ENCODE results near the gene RANBP9.

DNA sequence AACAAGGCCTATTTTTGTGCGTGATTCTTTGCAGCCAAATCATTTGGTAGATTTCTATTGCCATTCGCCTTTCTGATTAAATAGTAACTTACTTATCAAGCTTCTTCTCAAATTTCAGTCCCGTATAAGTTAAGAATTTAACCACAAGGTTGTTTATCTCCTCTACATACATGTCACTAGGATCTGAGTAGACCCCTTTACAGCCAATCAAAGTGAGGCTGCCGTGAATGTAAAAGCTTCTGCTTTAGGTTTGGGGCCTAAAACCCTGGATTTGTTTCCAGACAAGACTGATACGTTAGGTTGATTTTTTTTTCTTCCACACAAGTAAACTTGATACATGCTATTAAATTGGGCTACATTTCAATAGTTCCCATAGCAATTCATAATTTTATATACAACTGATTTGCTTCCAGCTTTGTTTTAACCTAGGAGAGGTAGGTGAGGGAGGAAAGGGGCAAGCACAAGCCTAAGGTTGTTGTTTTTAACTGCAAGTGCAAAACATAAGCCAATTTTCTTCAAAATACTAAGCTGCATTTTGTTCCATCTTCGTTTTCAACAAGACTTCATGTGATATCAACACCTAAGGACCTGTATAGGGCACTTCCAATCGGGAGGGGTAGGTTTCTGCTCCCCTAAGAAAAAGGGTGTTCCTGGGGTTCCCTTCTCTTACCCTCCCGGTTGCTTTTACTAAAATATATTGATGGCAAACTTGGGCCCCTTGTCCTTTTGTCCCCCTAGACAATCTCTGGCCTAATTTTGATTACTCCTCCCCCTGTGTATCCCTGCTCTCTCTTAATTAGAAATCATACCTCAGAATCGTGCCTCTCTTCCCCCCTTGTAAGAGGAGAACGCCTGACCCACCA lies 1.7 kb downstream of the RANBP9 start:
- TF ChIP-seq KLF1 (tag by site-specific recombination; IDR thresholded peaks at IDR 0.05) (no peak), ZNF302 (tag by site-specific recombination; IDR thresholded peaks at IDR 0.05; ENCODE audit: low read depth) (no peak), REST (tag by site-specific recombination; IDR thresholded peaks at IDR 0.05) (no peak), CTCF (tag by site-specific recombination; IDR thresholded peaks at IDR 0.05) (no peak), KLF16 (tag by site-specific recombination; IDR thresholded peaks at IDR 0.05) (no peak), ZNF239 (tag by site-specific recombination; IDR thresholded peaks at IDR 0.05) (no peak), ZNF792 (tag by site-specific recombination; IDR thresholded peaks at IDR 0.05) (no peak), ZFP3 (tag by site-specific recombination; IDR thresholded peaks at IDR 0.05; ENCODE audit: low read depth) (no peak), BCL11A (tag by site-specific recombination; IDR thresholded peaks at IDR 0.05; ENCODE audit: low read depth) (no peak), ZBTB1 (tag by site-specific recombination; IDR thresholded peaks at IDR 0.05) (no peak), TCF7L2 (IDR thresholded peaks at IDR 0.05; ENCODE audit: borderline replicate concordance, low read depth, low read length) (no peak), ZNF571 (tag by site-specific recombination; IDR thresholded peaks at IDR 0.05) (no peak)
- TF ChIP-seq, protein P1, sequence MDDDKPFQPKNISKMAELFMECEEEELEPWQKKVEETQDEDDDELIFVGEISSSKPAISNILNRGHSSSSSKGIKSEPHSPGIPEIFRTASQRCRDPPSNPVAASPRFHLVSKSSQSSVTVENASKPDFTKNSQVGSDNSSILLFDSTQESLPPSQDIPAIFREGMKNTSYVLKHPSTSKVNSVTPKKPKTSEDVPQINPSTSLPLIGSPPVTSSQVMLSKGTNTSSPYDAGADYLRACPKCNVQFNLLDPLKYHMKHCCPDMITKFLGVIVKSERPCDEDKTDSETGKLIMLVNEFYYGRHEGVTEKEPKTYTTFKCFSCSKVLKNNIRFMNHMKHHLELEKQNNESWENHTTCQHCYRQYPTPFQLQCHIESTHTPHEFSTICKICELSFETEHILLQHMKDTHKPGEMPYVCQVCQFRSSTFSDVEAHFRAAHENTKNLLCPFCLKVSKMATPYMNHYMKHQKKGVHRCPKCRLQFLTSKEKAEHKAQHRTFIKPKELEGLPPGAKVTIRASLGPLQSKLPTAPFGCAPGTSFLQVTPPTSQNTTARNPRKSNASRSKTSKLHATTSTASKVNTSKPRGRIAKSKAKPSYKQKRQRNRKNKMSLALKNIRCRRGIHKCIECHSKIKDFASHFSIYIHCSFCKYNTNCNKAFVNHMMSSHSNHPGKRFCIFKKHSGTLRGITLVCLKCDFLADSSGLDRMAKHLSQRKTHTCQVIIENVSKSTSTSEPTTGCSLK (tag by site-specific recombination; IDR thresholded peaks at IDR 0.05) = no peak
- TF ChIP-seq, protein P2, sequence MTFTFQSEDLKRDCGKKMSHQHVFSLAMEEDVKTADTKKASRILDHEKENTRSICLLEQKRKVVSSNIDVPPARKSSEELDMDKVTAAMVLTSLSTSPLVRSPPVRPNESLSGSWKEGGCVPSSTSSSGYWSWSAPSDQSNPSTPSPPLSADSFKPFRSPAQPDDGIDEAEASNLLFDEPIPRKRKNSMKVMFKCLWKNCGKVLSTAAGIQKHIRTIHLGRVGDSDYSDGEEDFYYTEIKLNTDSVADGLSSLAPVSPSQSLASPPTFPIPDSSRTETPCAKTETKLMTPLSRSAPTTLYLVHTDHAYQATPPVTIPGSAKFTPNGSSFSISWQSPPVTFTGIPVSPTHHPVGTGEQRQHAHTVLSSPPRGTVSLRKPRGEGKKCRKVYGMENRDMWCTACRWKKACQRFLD (tag by site-specific recombination; IDR thresholded peaks at IDR 0.05) = no peak
